Stimulated activated CD8-positive, alpha-beta memory T cell treated with anti-CD3 and anti-CD28 coated beads, Interleukin-7, amount 100 ng/mL, for 48 hours (primary cell): Measurements from ENCODE around the gene PRND.
A peak's percentile ranks its signal among the peaks of the same experiment; 100 is the strongest.
"Not testable (repeated sequence)": the region's sequence is repeated elsewhere in the genome, so short reads cannot be mapped to it uniquely, and the experiment has no call there.

ENCODE experiments used
- DNase-seq, 2 donors: peaks; one replicate each; pipeline ENCODE4 v3.0.0-alpha.2; 2020; ENCODE audit warnings: low read depth in 1 of 2; ENCODE audit errors: extremely low read depth in 1 of 2

Gene PRND

GRCh38 chr20:4708036-4708435, 13.7 kb upstream of the PRND start:
- DNase-seq = no peak

GRCh38 chr20:4708856-4709255, 12.9 kb upstream of the PRND start:
- DNase-seq = no peak

- no peak for DNase-seq
These were observed 12.2 kb upstream of the PRND start for GRCh38 chr20:4709261-4710105.

- no peak for DNase-seq
These were observed 11.6 kb upstream of the PRND start for GRCh38 chr20:4710106-4710475.

- DNase-seq = no peak
These were observed 10.2 kb upstream of the PRND start for GRCh38 chr20:4711511-4711910.

GRCh38 chr20:4713401-4713800, 8.3 kb upstream of the PRND start:
- DNase-seq = no peak

GRCh38 chr20:4714818-4715217, 6.9 kb upstream of the PRND start:
- no peak for DNase-seq

- DNase-seq = no peak
These were observed 3.7 kb upstream of the PRND start for GRCh38 chr20:4717816-4718570.

- DNase-seq = no peak
These were observed 2.5 kb upstream of the PRND start for GRCh38 chr20:4719190-4719589.

- peak; percentile 43 to 59 for DNase-seq
These were observed 1.4 kb upstream of the PRND start for GRCh38 chr20:4720041-4720976.

- no peak for DNase-seq
These were observed 746 bp upstream of the PRND start for GRCh38 chr20:4720977-4721349.

GRCh38 chr20:4722571-4722970, 862 bp downstream of the PRND start:
- no peak for DNase-seq

- no peak for DNase-seq
These were observed 1.3 kb downstream of the PRND start for GRCh38 chr20:4722993-4723392.

- DNase-seq = not testable (repeated sequence)
These were observed 1.8 kb downstream of the PRND start for GRCh38 chr20:4723553-4723952.

GRCh38 chr20:4724459-4725262, 3.0 kb downstream of the PRND start:
- DNase-seq = no peak

- DNase-seq = no peak
These were observed 3.5 kb downstream of the PRND start for GRCh38 chr20:4725263-4725550.

- peak in 1 of 2 donors; percentile 21 for DNase-seq
These were observed 5.1 kb downstream of the PRND start for GRCh38 chr20:4726710-4727397.

- no peak for DNase-seq
These were observed 6.5 kb downstream of the PRND start for GRCh38 chr20:4728120-4728760.

- DNase-seq = no peak
These were observed 7.6 kb downstream of the PRND start for GRCh38 chr20:4729265-4729664.

GRCh38 chr20:4730780-4731179, 9.1 kb downstream of the PRND start:
- DNase-seq = no peak
